GM19099 (cell line): ENCODE data around the gene FITM1.

ENCODE experiments used
- POLR2A ChIP-seq: IDR thresholded peaks from 3 replicates; pipeline ENCODE4 v1.6.1; 2011; ENCODE audit warnings: low read depth; ENCODE audit not compliant: insufficient read length; ENCODE audit errors: extremely low read depth

Gene FITM1

GRCh38 chr14:24108336-24108874 is 22.1 kb upstream of the FITM1 start:
- TF ChIP-seq POLR2A: no peak

- TF ChIP-seq POLR2A: no peak
Observed at GRCh38 chr14:24110060-24110459, 20.4 kb upstream of the FITM1 start.

- no peak for TF ChIP-seq POLR2A
Observed at GRCh38 chr14:24110523-24110922, 19.9 kb upstream of the FITM1 start.

GRCh38 chr14:24113379-24113800 is 17.1 kb upstream of the FITM1 start:
- TF ChIP-seq POLR2A: no peak

GRCh38 chr14:24113801-24114531 is 16.5 kb upstream of the FITM1 start:
- TF ChIP-seq POLR2A: peak; percentile 82

GRCh38 chr14:24114532-24115421 is 15.7 kb upstream of the FITM1 start, which contains the start of the genes DCAF11 and NRL:
TSS of gene DCAF11 (plus strand) at chr14:24114777. CDS start at chr14:24115595, 818 bp downstream.
TSS of gene NRL (minus strand) at chr14:24114949. CDS start at chr14:24082848, 32,101 bp downstream.
- TF ChIP-seq POLR2A: peak; percentile 53

GRCh38 chr14:24115422-24116127 is 14.9 kb upstream of the FITM1 start:
- TF ChIP-seq POLR2A: no peak

- no peak for TF ChIP-seq POLR2A
Observed at GRCh38 chr14:24116128-24116814, 14.2 kb upstream of the FITM1 start.

GRCh38 chr14:24117179-24117578 is 13.3 kb upstream of the FITM1 start:
- TF ChIP-seq POLR2A: no peak

- TF ChIP-seq POLR2A: no peak
Observed at GRCh38 chr14:24119691-24120090, 10.8 kb upstream of the FITM1 start.

GRCh38 chr14:24121210-24121609 is 9.2 kb upstream of the FITM1 start:
- no peak for TF ChIP-seq POLR2A

- TF ChIP-seq POLR2A: no peak
Observed at GRCh38 chr14:24122416-24122815, 8.0 kb upstream of the FITM1 start.

GRCh38 chr14:24122898-24123297 is 7.6 kb upstream of the FITM1 start:
- TF ChIP-seq POLR2A: no peak

- peak; percentile 25 for TF ChIP-seq POLR2A
Observed at GRCh38 chr14:24123424-24124417, 6.7 kb upstream of the FITM1 start.

- TF ChIP-seq POLR2A: no peak
Observed at GRCh38 chr14:24126939-24127338, 3.5 kb upstream of the FITM1 start.
